K562 treated with DMSO at 1 percent for 48 hours (cell line): ENCODE results near the gene RERGL. TPM values are rescaled to one million over a fixed set of nuclear protein-coding genes. Genes with fewer than 3 reads are reported as not detected.

Source experiments
- total RNA-seq: library from RNA; unstranded; fragments of 300-600 nt; gene quantifications from 2 replicates; pipeline ENCODE4 v1.2.3, GENCODE V29; 2022; ENCODE audit warnings: low replicate concordance; ENCODE audit errors: extremely low read depth

RERGL gene
- total RNA-seq, result not detected in 2 replicates

GRCh38 chr12:18090093-18090492 is at the start of gene RERGL:
Gene RERGL (minus strand): TSS chr12:18090193. CDS start chr12:18090140, 53 bp downstream.

Other genes starting within 250 kb of the RERGL start
- gene PIK3C2G, start 171.3 kb upstream of the RERGL start, total RNA-seq, result not detected in 2 replicates